HepG2 (cell line): Measurements from ENCODE around the gene PAK2. TPM values are rescaled to one million over a fixed set of nuclear protein-coding genes. Genes with fewer than 3 reads are reported as not detected.

Experiments used
- ATAC-seq: fragments of 200-7000 bp; cut with Tn5 transposase; 3 replicates; pipeline ENCODE4 v1.9.1; 2020; ENCODE audit warnings: mild to moderate bottlenecking, moderate library complexity
- BruUV-seq: library from RNA; stranded (reverse); fragments of 400-500 nt; replicated peaks from 2 replicates; lab custom pipeline; 2021; lab: Mats Ljungman, UMichigan
- CTCF ChIA-PET: fragments of 300-600 bp; formaldehyde crosslinking; extraction: SDS; loops from one replicate; lab custom pipeline; 2021; ENCODE audit warnings: low total read pairs, inconsistent platforms, low intra/inter-chr PET ratio; lab: Yijun Ruan, JAX
- POLR2A ChIA-PET: fragments of 350-600 bp; sonication (Branson Sonifier 250); formaldehyde crosslinking; loops from one replicate; lab custom pipeline; 2020; ENCODE audit warnings: antibody characterized with exemption, inconsistent platforms; lab: Yijun Ruan, JAX
- DNase-seq: peaks from one replicate; pipeline ENCODE4 v3.0.0-alpha.2; 2015; ENCODE audit warnings: low spot score
- FAIRE-seq: peaks from 3 replicates; lab custom pipeline; 2011; peaks lifted over from hg19 to GRCh38; lab: Jason Lieb, UNC
- H2AFZ ChIP-seq: one replicate; pipeline ENCODE4 v1.6.1; 2011; ENCODE audit warnings: low read length, inconsistent platforms
- H3K27ac ChIP-seq: fragments of 300-600 bp; 3 replicates; pipeline ENCODE4 v1.8.0; 2011; ENCODE audit warnings: mixed run types, mild to moderate bottlenecking, mixed read lengths, low read length, inconsistent platforms; ENCODE audit not compliant: insufficient read depth; ENCODE audit errors: extremely low read length
- H3K27me3 ChIP-seq, 2 experiments: fragments of 200-600 bp in 1 of 2; 2 replicates in 1 of 2; 3 replicates in 1 of 2; pipeline versions ENCODE4 v1.6.0 to v1.8.0; 2011; ENCODE audit warnings: low read length in 2 of 2, mild to moderate bottlenecking in 2 of 2, moderate library complexity in 2 of 2, inconsistent platforms in 1 of 2; ENCODE audit not compliant: insufficient read depth in 2 of 2, control insufficient read depth in 1 of 2
- H3K36me3 ChIP-seq, 2 experiments: fragments of 200-600 bp in 1 of 2; replicated peaks in 1 of 2; 2 replicates in 1 of 2; 3 replicates in 1 of 2; pipeline versions ENCODE4 v1.5.1 to v1.8.0; 2011; ENCODE audit warnings: low read length in 2 of 2, inconsistent platforms in 1 of 2; ENCODE audit not compliant: insufficient read depth in 2 of 2, control insufficient read depth in 1 of 2
- H3K4me1 ChIP-seq: 2 replicates; pipeline ENCODE4 v1.5.1; 2012; ENCODE audit warnings: low read length, inconsistent platforms; ENCODE audit not compliant: insufficient read depth
- H3K4me2 ChIP-seq: 2 replicates; pipeline ENCODE4 v1.6.0; 2011; ENCODE audit warnings: low read depth, low read length, inconsistent platforms
- H3K4me3 ChIP-seq, 3 experiments: fragments of 200-600 bp in 1 of 3; sonication (generic), shearing (Covaris generic) in 1 of 3; replicated peaks in 1 of 3; 2 replicates each; pipeline ENCODE4 v1.5.1; 2011 to 2016; ENCODE audit warnings: low read length in 3 of 3, inconsistent platforms in 2 of 3, low read depth in 2 of 3, mild to moderate bottlenecking in 2 of 3, control low read depth in 1 of 3, mixed read lengths in 1 of 3; ENCODE audit not compliant: insufficient read depth in 1 of 3
- H3K79me2 ChIP-seq: one replicate; pipeline ENCODE4 v1.6.1; 2011; ENCODE audit warnings: low read length, inconsistent platforms; ENCODE audit not compliant: insufficient read depth
- H3K9ac ChIP-seq: 2 replicates; pipeline ENCODE4 v1.6.0; 2011; ENCODE audit warnings: mild to moderate bottlenecking, low read depth, low read length, inconsistent platforms; ENCODE audit not compliant: insufficient read depth
- H3K9me3 ChIP-seq: 2 replicates; pipeline ENCODE4 v1.5.1; 2012; ENCODE audit warnings: mild to moderate bottlenecking, low read length
- H4K20me1 ChIP-seq: 2 replicates; pipeline ENCODE4 v1.6.0; 2011; ENCODE audit warnings: inconsistent platforms, mild to moderate bottlenecking, low read length, moderate library complexity; ENCODE audit not compliant: insufficient read depth
- CCAR2 ChIP-seq: fragments of 200-400 bp; formaldehyde crosslinking; optimal IDR thresholded peaks from 2 replicates; pipeline ENCODE3; 2018; ENCODE audit warnings: low read depth, mild to moderate bottlenecking, low read length, moderate library complexity
- EP300 ChIP-seq, 3 experiments: sonication (generic) in 1 of 3; formaldehyde crosslinking in 1 of 3; IDR thresholded peaks; 2 replicates each; pipeline versions ENCODE4 v1.5.1 to v1.6.1; 2011 to 2020; ENCODE audit warnings: low read depth in 2 of 3, low read length in 2 of 3, borderline replicate concordance in 1 of 3, improper control_type of control experiment in 1 of 3, mild to moderate bottlenecking in 1 of 3, missing genetic modification reagents in 1 of 3, moderate library complexity in 1 of 3
- FOXM1 ChIP-seq: sonication (generic); formaldehyde crosslinking; IDR thresholded peaks from 2 replicates; pipeline ENCODE4 v1.5.0; 2020; ENCODE audit warnings: missing genetic modification reagents
- FOXP1 ChIP-seq, 2 experiments: fragments of 450-650 bp in 1 of 2; IDR thresholded peaks; 2 replicates each; pipeline ENCODE4 v1.6.1; 2017 to 2018; ENCODE audit warnings: antibody characterized with exemption in 1 of 2
- KLF15 ChIP-seq: sonication (generic); formaldehyde crosslinking; IDR thresholded peaks from 2 replicates; pipeline ENCODE4 v1.8.1; 2023; ENCODE audit warnings: borderline replicate concordance, mild to moderate bottlenecking, inconsistent platforms, missing genetic modification reagents, mixed read lengths
- NCOA1 ChIP-seq: sonication (generic); formaldehyde crosslinking; IDR thresholded peaks from 2 replicates; pipeline ENCODE4 v1.9.0; 2021; ENCODE audit warnings: missing genetic modification reagents
- RARG ChIP-seq: sonication (generic); formaldehyde crosslinking; IDR thresholded peaks from 2 replicates; pipeline ENCODE4 v1.4.0; 2020; ENCODE audit warnings: low read depth, mild to moderate bottlenecking, missing genetic modification reagents
- SAP130 ChIP-seq: IDR thresholded peaks from 2 replicates; pipeline ENCODE4 v1.6.1; 2016; ENCODE audit warnings: low read depth
- SOX13 ChIP-seq, 3 experiments: fragments of 450-650 bp in 1 of 3; sonication (generic) in 1 of 3; formaldehyde crosslinking in 1 of 3; IDR thresholded peaks in 2 of 3; conservative IDR thresholded peaks in 1 of 3; 2 replicates each; pipeline versions ENCODE4 v1.5.0 to v1.6.1; 2016 to 2020; ENCODE audit warnings: antibody characterized with exemption in 1 of 3, mild to moderate bottlenecking in 1 of 3, missing compliant biosample characterization in 1 of 3, missing genetic modification reagents in 1 of 3, moderate library complexity in 1 of 3
- SOX5 ChIP-seq: IDR thresholded peaks from 2 replicates; pipeline ENCODE4 v1.6.1; 2016; ENCODE audit warnings: borderline replicate concordance
- SOX6 ChIP-seq, 2 experiments: fragments of 450-650 bp in 1 of 2; sonication (generic) in 1 of 2; formaldehyde crosslinking in 1 of 2; IDR thresholded peaks; 2 replicates each; pipeline versions ENCODE4 v1.4.0 to v1.6.1; 2017 to 2020; ENCODE audit warnings: antibody characterized with exemption in 1 of 2, mild to moderate bottlenecking in 1 of 2, missing genetic modification reagents in 1 of 2
- SP140L ChIP-seq: sonication (generic); formaldehyde crosslinking; IDR thresholded peaks from 2 replicates; pipeline ENCODE4 v1.4.0; 2020; ENCODE audit warnings: missing genetic modification reagents, borderline replicate concordance
- SP4 ChIP-seq: sonication (generic); formaldehyde crosslinking; IDR thresholded peaks from 2 replicates; pipeline ENCODE4 v1.8.1; 2023; ENCODE audit warnings: mild to moderate bottlenecking, missing genetic modification reagents
- SRF ChIP-seq: IDR thresholded peaks from 2 replicates; pipeline ENCODE4 v1.6.1; 2011; ENCODE audit warnings: mild to moderate bottlenecking, low read depth, low read length, moderate library complexity
- TCF7 ChIP-seq: sonication (generic); IDR thresholded peaks from 2 replicates; pipeline ENCODE4 v1.6.1; 2016; ENCODE audit warnings: antibody characterized with exemption, low read depth
- THAP11 ChIP-seq: IDR thresholded peaks from 2 replicates; pipeline ENCODE4 v1.6.1; 2016; ENCODE audit warnings: missing biosample characterization, missing genetic modification reagents
- YEATS4 ChIP-seq: sonication (generic); formaldehyde crosslinking; IDR thresholded peaks from 2 replicates; pipeline ENCODE4 v1.4.0; 2020; ENCODE audit warnings: missing genetic modification reagents, borderline replicate concordance
- ZBTB7B ChIP-seq: sonication (generic); formaldehyde crosslinking; IDR thresholded peaks from 2 replicates; pipeline ENCODE4 v1.4.0; 2020; ENCODE audit warnings: missing genetic modification reagents
- ZKSCAN8 ChIP-seq: IDR thresholded peaks from 2 replicates; pipeline ENCODE4 v1.6.1; 2016; ENCODE audit warnings: borderline replicate concordance, missing genetic modification reagents, missing compliant biosample characterization
- ZMYM3 ChIP-seq: sonication (generic); formaldehyde crosslinking; IDR thresholded peaks from 2 replicates; pipeline ENCODE4 v1.5.1; 2020; ENCODE audit warnings: mild to moderate bottlenecking, missing genetic modification reagents
- ZNF292 ChIP-seq: sonication (generic); formaldehyde crosslinking; IDR thresholded peaks from 2 replicates; pipeline ENCODE4 v1.8.1; 2022; ENCODE audit warnings: mild to moderate bottlenecking, low read depth, missing genetic modification reagents, borderline replicate concordance
- ZNF546 ChIP-seq: sonication (generic); formaldehyde crosslinking; conservative IDR thresholded peaks from 2 replicates; pipeline ENCODE4 v1.8.1; 2023; ENCODE audit warnings: mild to moderate bottlenecking, missing genetic modification reagents
- ZNF792 ChIP-seq: IDR thresholded peaks from 2 replicates; pipeline ENCODE4 v1.6.1; 2016
- WGBS: methylation state at CpG from one replicate; pipeline ENCODE4 v1.1.6; 2017; ENCODE audit warnings: low lambda C conversion rate; 5-methylcytosine and 5-hydroxymethylcytosine counted together
- in situ Hi-C: cut with HindIII; loops from 2 replicates; pipeline ENCODE4 v1.10.0; 2017; ENCODE audit warnings: low pct_unique_long_range_greater_than_20kb; ENCODE audit not compliant: extremely low pct_ligation_motif_present
- intact Hi-C: fragments of 100-400 bp; cut with micrococcal nuclease; formaldehyde crosslinking; loops from one replicate; pipeline ENCODE4 v1.10.0; 2022; ENCODE audit not compliant: unreplicated experiment
- polyA plus RNA-seq, 8 experiments: library from polyadenylated mRNA; depleted of rRNA in 3 of 8; stranded (reverse) in 7 of 8; unstranded in 1 of 8; fragments of >200 nt; fragmentation: Illumina TruSeq in 4 of 8; extraction: Trizol in 4 of 8; gene quantifications; 2 replicates each; pipeline versions ENCODE4 v1.2.1 to v1.2.3, GENCODE V29; 2011 to 2016; ENCODE audit warnings: low read depth in 4 of 8, missing spikeins in 1 of 8, mixed read lengths in 1 of 8; ENCODE audit not compliant: insufficient read depth in 1 of 8
- total RNA-seq, 5 experiments: library from RNA; depleted of rRNA; stranded (reverse); fragments of >200 nt; fragmentation: Illumina TruSeq; extraction: Trizol; gene quantifications; 2 replicates each; pipeline ENCODE4 v1.2.3, GENCODE V29; 2016; ENCODE audit warnings: low read depth in 1 of 5
- TF ChIP-seq, protein P1 (sequence below): sonication (generic); formaldehyde crosslinking; IDR thresholded peaks from 2 replicates; pipeline ENCODE4 v1.8.0; 2022; ENCODE audit warnings: mild to moderate bottlenecking, missing genetic modification reagents, borderline replicate concordance

Gene PAK2
- total and polyA plus RNA-seq, 2 of the 13 experiments (the other 11 are each of a cell fraction or from before 2014, with no cell fraction given) = 23.0 to 24.7 TPM

DNA sequence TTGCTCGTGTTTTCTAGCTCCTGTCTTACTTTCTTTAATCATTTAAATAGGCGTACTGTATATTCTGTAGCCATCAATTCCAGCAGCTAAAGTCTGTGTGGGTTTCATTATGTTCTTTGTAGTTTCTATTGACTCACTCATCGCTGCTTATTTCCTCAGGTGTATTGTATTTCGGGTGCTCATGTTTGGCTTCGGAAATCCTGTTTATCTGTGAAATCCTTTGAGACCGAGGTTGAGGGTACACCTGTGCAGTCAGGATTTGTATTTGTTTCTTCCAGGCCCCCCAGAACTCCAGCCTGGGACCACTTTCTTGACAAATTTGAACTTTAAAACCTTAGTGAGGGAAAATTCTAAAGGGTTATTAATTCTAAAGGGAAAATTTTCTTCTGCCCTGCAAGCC lies 2.0 kb upstream of the PAK2 start:
- Histone ChIP-seq H3K4me2 (peak overlapping the region; percentile 28), H3K9me3 (no peaks in the 10 kb centered on the region), H3K4me3 (no peak overlapping the region; a peak in 1 of 6 replicates), H3K9ac (no peak overlapping the region; the same call in 1 of the 2 replicates), H3K27me3 (no peaks in the 10 kb centered on the region; a peak in 1 of 5 replicates), H3K4me1 (peaks cover 49% of the 10 kb centered on the region), H3K79me2 (peaks cover 25% of the 10 kb centered on the region), H3K36me3 (0 out of 5 replicates have a peak, but pooled peaks cover 0 to 2% of the 10 kb centered on the region in 2 experiments), H4K20me1 (peaks cover 9% of the 10 kb centered on the region), H2AFZ (no peak overlapping the region), H3K27ac (peak overlapping the region; percentile 58)
- ChIA-PET CTCF (no interaction called here), POLR2A (interaction anchor here (1.1 kb wide), 1 partner anchor 25 kb away, joined by 4 read pairs; the partner anchor contains the start of genes CEP19 and PIGX)
- DNase-seq (peak; percentile 36), ATAC-seq (no peak), FAIRE-seq (no peak)
- 27% methylated on average over 6 of the region's 6 CpGs for WGBS
- intact Hi-C loops = loop anchor here (2.0 kb wide), 1 partner anchor 17 kb away; no protein-coding TSS in a partner anchor
- in situ Hi-C loops = no loop called here
- BruUV-seq = no TSS peak
- TF ChIP-seq TCF7 (0 out of 2 replicates have a peak, but pooled peaks have one; percentile 12), FOXP1 (IDR thresholded peaks at IDR 0.05) (no peak), FOXP1 (CRISPR knock-in tag; IDR thresholded peaks at IDR 0.05) (0 out of 2 replicates have a peak, but pooled peaks have one; percentile 11), YEATS4 (no peak), EP300 (IDR thresholded peaks at IDR 0.05; ENCODE audit: low read depth in 2 of 2, low read length in 2 of 2) (peak in 1 of 2 experiments; percentile 41; a peak in 1 of 4 replicates), EP300 (CRISPR knock-in tag; IDR thresholded peaks at IDR 0.05; ENCODE audit: borderline replicate concordance) (no peak), FOXM1 (CRISPR knock-in tag) (no peak), ZMYM3 (CRISPR knock-in tag) (no peak), ZNF292 (CRISPR knock-in tag) (no peak), SOX5 (0 out of 2 replicates have a peak, but pooled peaks have one; percentile 24), SAP130 (CRISPR knock-in tag) (0 out of 2 replicates have a peak, but pooled peaks have one; percentile 8), SP4 (CRISPR knock-in tag) (no peak), CCAR2 (no peak), SOX13 (IDR thresholded peaks at IDR 0.05) (no peak), SOX13 (CRISPR knock-in tag; conservative IDR thresholded peaks at IDR 0.05 in 1 of 2, IDR thresholded peaks at IDR 0.05 in 1 of 2) (peak in 1 of 2 experiments; percentile 54; a peak in 2 of 4 replicates), SRF (no peak), SOX6 (IDR thresholded peaks at IDR 0.05) (no peak), SOX6 (CRISPR knock-in tag; IDR thresholded peaks at IDR 0.05) (0 out of 2 replicates have a peak, but pooled peaks have one; percentile 36), ZBTB7B (CRISPR knock-in tag) (0 out of 2 replicates have a peak, but pooled peaks have one; percentile 49), KLF15 (no peak), RARG (CRISPR knock-in tag) (no peak), ZNF546 (no peak), NCOA1 (CRISPR knock-in tag) (no peak), THAP11 (peak; percentile 37), ZKSCAN8 (CRISPR knock-in tag) (no peak), SP140L (no peak), ZNF792 (CRISPR knock-in tag) (no peak)
- TF ChIP-seq, protein P1, sequence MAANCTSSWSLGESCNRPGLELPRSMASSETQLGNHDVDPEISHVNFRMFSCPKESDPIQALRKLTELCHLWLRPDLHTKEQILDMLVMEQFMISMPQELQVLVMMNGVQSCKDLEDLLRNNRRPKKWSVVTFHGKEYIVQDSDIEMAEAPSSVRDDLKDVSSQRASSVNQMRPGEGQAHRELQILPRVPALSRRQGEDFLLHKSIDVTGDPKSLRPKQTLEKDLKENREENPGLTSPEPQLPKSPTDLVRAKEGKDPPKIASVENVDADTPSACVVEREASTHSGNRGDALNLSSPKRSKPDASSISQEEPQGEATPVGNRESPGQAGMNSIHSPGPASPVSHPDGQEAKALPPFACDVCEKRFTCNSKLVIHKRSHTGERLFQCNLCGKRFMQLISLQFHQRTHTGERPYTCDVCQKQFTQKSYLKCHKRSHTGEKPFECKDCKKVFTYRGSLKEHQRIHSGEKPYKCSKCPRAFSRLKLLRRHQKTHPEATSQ (CRISPR knock-in tag) = no peak
